Panc1 (cell line): ENCODE data around the gene DAB2. TPM values are rescaled to one million over a fixed set of nuclear protein-coding genes. Genes with fewer than 3 reads are reported as not detected.
"Not testable (repeated sequence)": the region's sequence is repeated elsewhere in the genome, so short reads cannot be mapped to it uniquely, and the experiment has no call there.

ENCODE experiments used
- ATAC-seq: fragments of 200-7000 bp; cut with Tn5 transposase; 2 replicates; pipeline ENCODE4 v1.9.1; 2020; ENCODE audit warnings: mild to moderate bottlenecking, moderate library complexity
- BruUV-seq: library from RNA; stranded (reverse); fragments of 400-500 nt; replicated peaks from 2 replicates; lab custom pipeline; 2021; lab: Mats Ljungman, UMichigan
- CTCF ChIA-PET: fragments of 300-600 bp; sonication (Branson Sonifier 250); formaldehyde crosslinking; loops from one replicate; lab custom pipeline; 2022; ENCODE audit warnings: antibody characterized with exemption; lab: Charles Lee
- POLR2A ChIA-PET: fragments of 300-600 bp; sonication (Branson Sonifier 250); formaldehyde crosslinking; loops from one replicate; lab custom pipeline; 2022; ENCODE audit warnings: antibody characterized with exemption; lab: Charles Lee
- DNase-seq: peaks from one replicate; pipeline ENCODE4 v3.0.0-alpha.2; 2010; ENCODE audit warnings: low read depth, low spot score
- H3K27ac ChIP-seq: 2 replicates; pipeline ENCODE4 v1.5.1; 2011; ENCODE audit warnings: mild to moderate bottlenecking, low read length, inconsistent platforms
- H3K27me3 ChIP-seq: fragments of 200-500 bp; sonication (Bioruptor generic); 2 replicates; pipeline ENCODE4 v1.6.0; 2014; ENCODE audit warnings: low read length, inconsistent platforms; ENCODE audit not compliant: control insufficient read depth, insufficient read depth
- H3K36me3 ChIP-seq: fragments of 200-500 bp; sonication (Bioruptor generic); 2 replicates; pipeline ENCODE4 v1.5.1; 2014; ENCODE audit warnings: inconsistent platforms, mild to moderate bottlenecking, low read length, moderate library complexity; ENCODE audit not compliant: control insufficient read depth, insufficient read depth
- H3K4me1 ChIP-seq: 2 replicates; pipeline ENCODE4 v1.5.1; 2011; ENCODE audit warnings: inconsistent platforms, mild to moderate bottlenecking, low read length, moderate library complexity; ENCODE audit not compliant: control insufficient read depth, insufficient read depth
- H3K4me3 ChIP-seq, 2 experiments: 2 replicates each; pipeline ENCODE4 v1.5.1; 2011 to 2012; ENCODE audit warnings: low read depth in 2 of 2, low read length in 2 of 2, mild to moderate bottlenecking in 2 of 2, inconsistent platforms in 1 of 2, moderate library complexity in 1 of 2
- H3K9me3 ChIP-seq: fragments of 200-500 bp; sonication (Bioruptor generic); 2 replicates; pipeline ENCODE4 v1.5.1; 2014; ENCODE audit warnings: low read depth, mild to moderate bottlenecking, inconsistent platforms, low read length, moderate library complexity; ENCODE audit not compliant: control insufficient read depth, insufficient read depth
- CTCF ChIP-seq: fragments of 450-650 bp; IDR thresholded peaks from 2 replicates; pipeline ENCODE4 v1.5.1; 2017; ENCODE audit warnings: mild to moderate bottlenecking
- POLR2AphosphoS5 ChIP-seq: IDR thresholded peaks from 2 replicates; pipeline ENCODE4 v1.6.1; 2012; ENCODE audit warnings: mild to moderate bottlenecking, low read depth, low read length, moderate library complexity
- REST ChIP-seq, 2 experiments: IDR thresholded peaks; 2 replicates each; pipeline ENCODE4 v1.6.1; 2011 to 2012; ENCODE audit warnings: low read depth in 2 of 2, control low read depth in 1 of 2, low read length in 1 of 2, mild to moderate bottlenecking in 1 of 2, moderate library complexity in 1 of 2; ENCODE audit not compliant: insufficient read depth in 1 of 2
- SIN3A ChIP-seq: IDR thresholded peaks from 2 replicates; pipeline ENCODE4 v1.6.1; 2012; ENCODE audit warnings: low read depth, mild to moderate bottlenecking, low read length, moderate library complexity, borderline replicate concordance; ENCODE audit not compliant: insufficient read depth
- TCF7L2 ChIP-seq: IDR thresholded peaks from 2 replicates; pipeline ENCODE4 v1.6.1; 2011; ENCODE audit warnings: mild to moderate bottlenecking, low read depth, low read length, inconsistent platforms
- in situ Hi-C: cut with HindIII; loops from 2 replicates; pipeline ENCODE4 v1.10.0; 2016; ENCODE audit warnings: low sequenced_read_pairs, low pct_unique_long_range_greater_than_20kb
- intact Hi-C: fragments of 100-400 bp; cut with micrococcal nuclease; formaldehyde crosslinking; loops from one replicate; pipeline ENCODE4 v1.10.0; 2022; ENCODE audit not compliant: unreplicated experiment
- total RNA-seq: library from RNA; stranded (reverse); gene quantifications from one replicate; pipeline ENCODE4 v1.2.1, GENCODE V29; 2021; ENCODE audit not compliant: unreplicated experiment

DAB2 gene
- total RNA-seq, 1 experiment from 2014 or later, result 1.7 TPM

GRCh38 chr5:39337252-39337915 is 87.4 kb downstream of the DAB2 start:
- POLR2A ChIA-PET, result no interaction called here
- Histone ChIP-seq H3K27ac (no peak overlapping the region), H3K4me1 (no peaks in the 10 kb centered on the region), H3K27me3 (no peaks in the 10 kb centered on the region; the same call in 1 of the 2 replicates), H3K36me3 (no peaks in the 10 kb centered on the region), H3K4me3 (no peak overlapping the region), H3K9me3 (no peaks in the 10 kb centered on the region)
- intact Hi-C loops (no loop called here), in situ Hi-C loops (no loop called here)
- BruUV-seq, result no TSS peak
- CTCF ChIA-PET, result no interaction called here
- no peak for TF ChIP-seq REST (IDR thresholded peaks at IDR 0.05; ENCODE audit: insufficient read depth in 1 of 2, low read depth in 2 of 2, low read length in 1 of 2)
- TF ChIP-seq TCF7L2, result no peak
- TF ChIP-seq CTCF, result no peak
- TF ChIP-seq SIN3A, result no peak
- TF ChIP-seq POLR2AphosphoS5, result no peak
- no peak for ATAC-seq
- DNase-seq, result no peak

GRCh38 chr5:39334296-39334695 is 90.5 kb downstream of the DAB2 start:
- DNase-seq, H3K27me3 ChIP-seq, POLR2A ChIA-PET, H3K4me1 ChIP-seq, H3K4me3 ChIP-seq, BruUV-seq, H3K36me3 ChIP-seq, ATAC-seq, intact Hi-C loops, H3K27ac ChIP-seq, in situ Hi-C loops, CTCF ChIA-PET, H3K9me3 ChIP-seq: not testable (repeated sequence)

GRCh38 chr5:39333104-39333503 is 91.7 kb downstream of the DAB2 start:
- H3K36me3 ChIP-seq, result no peaks in the 10 kb centered on the region
- no peak overlapping the region for H3K4me3 ChIP-seq
- ChIA-PET POLR2A (no interaction called here), CTCF (no interaction called here)
- DNase-seq (no peak), ATAC-seq (no peak)
- H3K4me1 ChIP-seq, result no peaks in the 10 kb centered on the region
- no TSS peak for BruUV-seq
- no peaks in the 10 kb centered on the region for H3K9me3 ChIP-seq
- TF ChIP-seq POLR2AphosphoS5 (no peak), SIN3A (no peak), CTCF (no peak), REST (IDR thresholded peaks at IDR 0.05; ENCODE audit: insufficient read depth in 1 of 2, low read depth in 2 of 2, low read length in 1 of 2) (no peak), TCF7L2 (no peak)
- H3K27me3 ChIP-seq, result no peaks in the 10 kb centered on the region; the same call in 1 of the 2 replicates
- H3K27ac ChIP-seq, result no peak overlapping the region
- in situ Hi-C loops, result no loop called here
- intact Hi-C loops, result no loop called here
